ENCODE data around the gene DGUOK.
A peak's percentile ranks its signal among the peaks of the same experiment; 100 is the strongest.

DGUOK gene

DNA sequence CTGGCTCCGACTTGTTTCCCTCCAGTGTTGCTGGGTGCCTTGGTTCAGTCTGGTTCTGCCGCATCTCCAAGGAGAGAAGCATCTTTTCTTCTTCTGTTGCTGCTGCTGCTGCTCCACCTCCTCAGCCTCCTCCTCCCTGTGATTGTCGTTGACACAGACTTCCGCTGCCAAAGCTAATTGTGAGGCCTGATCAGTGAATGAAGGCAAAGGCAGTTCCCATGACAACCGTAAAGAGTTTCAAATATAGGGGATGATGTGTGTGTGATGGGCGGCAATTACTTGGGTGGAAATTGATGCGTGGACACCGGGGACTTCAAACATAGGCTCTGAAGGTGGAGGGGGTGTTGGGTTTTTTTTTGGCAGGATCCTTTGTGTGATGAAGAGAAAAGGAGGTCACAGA, 71.8 kb downstream of the DGUOK start:
- DNase-seq (ENCODE audit: low spot score), result peak; percentile 70

DNA sequence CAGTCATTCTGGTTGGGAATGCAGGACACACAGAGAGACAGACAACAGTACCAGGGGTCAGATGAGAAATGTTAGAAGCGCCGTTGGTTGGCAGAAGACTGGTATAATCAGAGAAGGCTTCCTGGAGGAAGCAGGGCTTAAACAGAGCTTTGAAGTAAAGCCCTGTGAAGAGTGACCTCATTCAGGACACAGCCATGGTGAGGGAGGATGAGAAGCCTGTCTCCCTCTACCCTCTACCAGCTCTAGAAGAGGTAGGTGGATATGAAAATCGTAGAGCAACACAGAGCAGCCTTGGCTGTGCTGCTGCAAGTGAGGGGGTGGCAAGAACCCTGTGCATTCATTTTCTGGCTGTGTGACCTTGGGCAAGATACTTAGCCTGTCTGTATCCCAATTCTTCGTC, 72.3 kb downstream of the DGUOK start:
- DNase-seq (ENCODE audit: low spot score), result no peak

DNA sequence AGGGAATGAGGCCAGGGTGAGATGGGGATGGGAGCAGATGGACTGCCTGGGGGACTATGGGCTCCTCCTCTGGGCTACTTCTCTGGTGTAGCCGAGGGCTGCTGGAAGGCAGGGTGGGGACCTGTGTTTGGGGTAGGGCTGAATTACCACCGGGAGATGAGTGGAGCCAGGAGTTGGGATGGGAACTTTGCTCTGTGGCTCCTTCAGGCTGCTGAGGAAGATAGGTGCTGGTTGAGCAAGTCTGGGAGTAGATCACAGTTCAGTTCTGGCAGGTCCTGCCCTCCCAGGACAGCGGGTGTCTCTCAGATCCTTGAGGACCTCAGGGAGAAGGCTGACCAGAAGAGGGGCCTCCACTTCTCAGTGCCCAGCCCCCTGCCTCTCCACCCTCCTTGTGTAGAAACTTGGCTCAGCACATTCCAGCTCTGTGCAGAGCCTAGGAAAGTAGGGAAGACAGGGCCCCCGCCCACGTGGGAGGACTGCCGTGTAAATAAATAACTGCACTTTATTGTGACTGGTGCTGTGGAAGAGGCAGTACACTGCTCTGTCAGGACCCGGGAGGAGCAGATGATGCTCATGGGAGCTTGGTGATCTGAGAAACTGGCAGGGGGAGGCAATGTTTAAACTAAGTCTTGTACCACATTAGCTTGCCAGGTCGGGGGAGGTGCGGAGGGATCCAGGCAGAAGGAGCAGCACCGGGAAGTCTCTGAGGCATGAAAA, 73.4 kb downstream of the DGUOK start:
- no peak for DNase-seq (ENCODE audit: low spot score)

DNA sequence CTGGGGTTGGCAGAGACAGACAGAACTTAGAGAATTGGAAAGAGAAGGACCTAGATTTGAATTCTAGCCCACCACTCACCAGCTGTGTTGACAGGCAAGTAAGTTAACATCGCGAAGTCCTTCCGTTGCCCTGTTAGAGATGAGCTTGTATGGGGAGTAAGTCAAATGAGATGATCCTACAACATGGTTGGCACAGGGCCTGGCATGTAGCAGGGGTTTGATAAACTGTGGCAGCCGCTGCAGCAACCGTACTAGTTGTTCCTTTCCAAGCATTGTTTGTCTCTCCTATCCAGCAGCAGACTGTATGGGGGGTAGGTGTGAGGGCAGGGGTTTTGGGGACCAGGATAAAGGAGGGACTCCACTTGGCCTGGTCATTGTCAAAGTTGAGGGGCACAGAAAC, 74.0 kb downstream of the DGUOK start:
- no peak for DNase-seq (ENCODE audit: low spot score)

DNA sequence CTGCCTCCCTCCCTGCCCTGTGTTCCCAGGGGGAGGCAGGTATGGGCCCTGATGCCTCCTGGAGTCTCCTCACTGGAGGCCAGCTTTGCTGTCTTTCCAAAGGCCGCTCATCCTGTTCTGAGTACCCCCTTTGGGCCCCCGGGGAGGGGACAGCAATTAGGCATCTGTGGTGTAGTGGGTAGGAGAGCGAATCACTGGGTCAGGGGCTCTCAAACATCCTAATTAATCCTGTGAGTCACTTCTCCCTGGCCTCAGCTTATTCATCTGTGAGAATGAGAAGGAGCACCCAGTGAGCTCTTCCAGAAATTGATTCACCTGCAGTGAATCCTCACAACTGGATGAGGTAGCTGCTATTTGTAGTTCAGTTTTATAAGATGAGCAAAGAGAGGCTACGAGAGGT, 74.4 kb downstream of the DGUOK start:
- no peak for DNase-seq (ENCODE audit: low spot score)

DNA sequence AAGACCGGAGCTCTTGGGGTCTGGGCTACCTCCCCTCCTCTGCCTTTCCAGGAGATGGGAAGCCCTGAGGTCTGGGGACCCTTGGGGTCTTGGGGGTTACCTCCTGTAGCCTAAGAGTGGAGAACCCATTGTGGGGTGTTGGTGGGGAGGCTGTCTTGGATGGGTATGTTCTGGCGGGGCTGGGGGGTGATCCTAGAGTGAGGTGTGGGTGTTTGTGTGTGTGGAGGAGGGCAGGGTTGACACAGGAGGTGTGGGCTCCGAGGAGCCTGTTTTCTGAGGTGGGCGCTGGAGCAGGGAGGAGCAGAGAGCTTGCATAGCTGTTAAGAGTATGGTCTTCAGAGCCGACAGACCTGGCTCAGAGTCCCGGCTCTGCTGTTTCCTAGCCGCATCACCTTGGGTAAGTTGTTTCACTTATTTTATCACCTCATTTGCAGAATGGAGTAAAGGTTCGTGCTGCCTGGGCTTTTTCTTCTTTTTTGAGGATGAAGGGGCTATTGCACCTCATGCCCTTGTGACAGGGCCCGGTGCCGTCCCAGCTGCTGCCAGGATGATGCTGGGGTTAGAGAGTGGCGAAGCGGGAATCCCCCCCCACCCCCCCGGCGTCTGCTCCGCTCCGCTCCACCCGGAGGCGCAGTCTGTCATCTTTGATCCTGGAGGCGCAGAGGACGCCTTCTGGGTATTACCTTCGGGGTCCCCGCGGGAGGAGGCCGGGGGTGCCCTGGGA, 75.3 kb downstream of the DGUOK start:
- DNase-seq (ENCODE audit: low spot score), result no peak

DNA sequence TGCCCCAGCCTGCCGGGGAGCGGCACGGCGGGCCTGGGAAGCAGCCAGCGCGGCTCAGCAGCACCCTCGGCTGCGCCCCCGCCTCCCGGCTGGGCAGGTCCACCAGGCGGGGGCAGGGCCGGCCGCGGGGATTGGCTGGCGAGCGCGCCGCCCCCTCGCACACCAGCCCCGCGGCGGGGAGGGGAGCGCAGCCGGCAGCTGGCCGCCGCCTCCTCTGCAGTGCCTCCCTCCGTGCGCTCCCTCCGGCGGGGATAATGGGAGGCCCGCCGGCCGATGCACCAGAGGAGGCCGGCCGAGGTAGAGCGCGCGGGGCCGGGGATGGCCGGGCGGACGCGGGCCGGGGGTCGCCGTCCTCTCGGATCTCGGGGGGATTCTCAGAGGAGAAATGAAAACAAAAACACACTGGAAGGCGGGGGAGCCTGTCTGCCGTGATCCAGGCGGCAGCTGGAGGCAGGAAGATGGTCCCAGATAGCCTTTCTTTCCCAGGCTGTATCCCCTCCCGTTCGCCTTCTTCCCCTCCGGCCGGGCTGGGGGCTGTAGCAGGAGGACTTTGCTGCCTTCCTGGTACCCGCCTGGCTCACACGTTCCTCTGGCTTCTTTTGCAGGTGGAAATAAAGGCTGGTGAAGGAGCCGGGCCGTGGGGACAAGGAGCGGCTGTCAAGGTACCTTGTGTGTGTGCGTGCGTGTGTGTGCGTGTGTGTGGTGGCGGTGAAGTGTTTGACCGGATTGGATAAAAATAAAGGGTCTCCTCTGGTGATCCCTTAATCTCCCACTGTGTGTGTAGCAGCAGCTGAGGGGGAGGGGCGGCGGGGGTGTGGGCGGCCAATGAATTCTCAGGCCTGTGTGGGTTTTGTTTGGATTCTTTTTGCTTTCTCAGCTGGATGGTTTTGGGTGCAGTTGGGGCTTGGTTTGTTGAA, 76.1 kb downstream of the DGUOK start:
- DNase-seq (ENCODE audit: low spot score), result peak; percentile 73

DNA sequence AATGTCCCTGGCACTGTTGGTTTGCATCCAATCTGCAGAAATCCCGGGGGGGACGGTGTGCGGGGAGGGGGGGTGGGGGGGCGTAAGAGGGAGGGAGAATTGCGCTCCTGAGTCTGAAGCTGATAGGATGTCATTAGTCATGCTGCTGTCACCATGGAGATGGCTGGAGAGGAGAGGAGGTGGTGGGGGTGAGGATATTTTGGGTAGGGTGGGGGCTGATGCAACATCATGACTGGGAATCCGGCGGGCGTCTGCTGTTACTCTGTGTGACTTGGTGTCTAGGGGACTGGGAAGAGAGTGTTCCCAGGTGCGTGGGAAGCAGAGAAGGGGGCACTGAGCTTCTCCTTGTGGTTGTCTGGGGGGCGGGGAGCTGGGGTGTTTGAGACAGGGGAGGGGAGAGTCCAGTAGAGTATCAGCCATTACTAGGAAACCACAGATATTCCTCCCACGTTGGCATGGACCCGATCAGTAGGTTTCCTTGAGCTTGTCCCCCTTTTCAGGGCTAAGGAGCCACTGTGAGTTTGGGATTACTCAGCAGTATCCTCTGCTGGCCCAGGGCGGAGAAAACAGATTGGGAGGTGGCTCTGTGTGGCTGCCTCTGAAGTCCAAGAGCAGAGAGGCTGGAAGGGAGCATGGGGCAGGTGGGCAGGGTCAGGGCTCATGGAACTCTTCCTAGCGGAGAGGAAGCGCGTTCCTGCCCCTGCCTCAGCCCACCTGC, 77.0 kb downstream of the DGUOK start:
- DNase-seq (ENCODE audit: low spot score), result no peak

DNA sequence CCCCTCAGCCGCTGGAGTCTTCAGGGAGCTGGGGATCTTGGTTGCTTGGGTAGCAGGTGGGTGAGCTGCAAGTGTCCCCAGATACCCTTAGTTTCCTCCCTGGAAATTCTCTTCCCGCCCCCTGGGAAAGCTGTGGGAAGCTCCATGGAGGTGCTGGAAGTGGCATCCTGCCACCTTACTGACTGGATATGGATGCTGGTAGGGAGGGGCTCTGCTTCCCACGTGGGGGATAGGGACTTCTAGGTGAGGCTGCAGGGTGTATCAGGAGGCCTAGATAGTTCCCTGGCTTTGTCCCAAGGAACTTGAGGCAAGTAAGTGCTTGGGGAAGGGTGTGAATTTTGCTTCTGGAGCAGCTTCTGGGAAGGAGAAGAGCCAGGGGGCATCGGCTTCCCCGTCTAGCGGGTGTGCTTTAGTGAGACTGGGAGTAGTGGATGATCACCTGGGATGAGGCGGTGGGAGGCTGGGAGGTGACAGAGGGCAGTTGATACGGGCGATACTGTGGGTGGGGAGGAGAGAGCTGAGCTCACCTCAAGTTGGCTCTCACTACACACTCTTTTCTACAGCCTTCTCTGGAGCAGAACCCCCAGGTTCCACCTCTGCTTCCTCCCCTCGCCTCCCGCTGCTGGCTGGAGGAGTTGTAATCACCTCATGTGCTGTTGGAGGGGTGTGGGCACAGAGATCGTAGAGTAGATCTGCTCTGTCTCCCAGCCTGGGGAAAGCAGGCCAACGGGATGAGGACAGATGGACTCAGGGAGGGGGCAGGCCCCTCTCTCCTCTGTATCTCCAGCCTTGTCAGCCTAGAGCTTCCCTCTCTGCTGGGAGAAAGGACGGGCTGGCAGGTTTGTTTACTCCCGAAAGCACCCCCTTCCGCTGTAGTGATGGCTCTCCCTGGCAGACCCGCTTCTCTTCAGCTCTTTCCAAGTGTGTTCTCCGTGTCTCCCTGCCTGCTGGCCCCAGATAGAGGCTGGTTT, 77.8 kb downstream of the DGUOK start:
- DNase-seq (ENCODE audit: low spot score), result no peak

DNA sequence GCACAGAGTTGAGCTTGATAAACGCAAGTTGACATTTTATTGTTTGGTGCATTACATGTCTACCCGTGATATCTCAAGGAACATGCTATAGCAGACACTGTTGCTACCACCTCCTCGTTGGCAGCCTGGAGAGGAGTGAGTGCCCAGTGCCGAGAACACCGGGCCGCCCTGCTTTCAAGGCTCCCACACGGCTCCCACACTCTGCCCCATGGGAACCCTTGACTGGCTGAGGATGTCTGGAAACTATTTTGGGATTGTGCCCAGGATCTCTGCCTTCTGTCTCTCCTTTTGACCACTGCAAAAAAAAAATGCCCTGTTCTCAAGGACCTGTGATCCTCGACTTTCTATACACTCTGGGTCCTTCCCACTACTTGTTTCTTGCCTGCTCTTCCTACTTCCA, 79.1 kb downstream of the DGUOK start:
- DNase-seq (ENCODE audit: low spot score), result no peak

DNA sequence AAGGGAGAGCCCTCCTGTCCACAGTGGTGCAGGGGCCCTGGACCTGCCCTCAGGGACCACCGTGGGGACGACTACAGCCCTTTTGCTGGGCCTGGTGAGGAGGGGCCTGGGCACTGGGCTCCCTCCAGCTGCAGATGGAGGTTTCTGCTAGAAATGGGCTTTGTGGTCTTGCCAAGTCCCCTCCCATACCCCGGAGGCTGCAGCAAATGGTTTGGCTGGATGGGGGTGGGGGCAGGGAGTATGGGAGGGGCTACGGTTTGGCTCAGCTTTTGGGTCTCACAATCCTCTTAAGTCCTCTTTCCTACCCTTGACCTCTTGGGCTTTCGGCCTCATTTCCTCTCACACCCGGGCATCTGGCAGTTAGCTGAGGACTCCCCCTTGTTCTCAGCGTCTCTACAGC, 79.8 kb downstream of the DGUOK start:
- no peak for DNase-seq (ENCODE audit: low spot score)

DNA sequence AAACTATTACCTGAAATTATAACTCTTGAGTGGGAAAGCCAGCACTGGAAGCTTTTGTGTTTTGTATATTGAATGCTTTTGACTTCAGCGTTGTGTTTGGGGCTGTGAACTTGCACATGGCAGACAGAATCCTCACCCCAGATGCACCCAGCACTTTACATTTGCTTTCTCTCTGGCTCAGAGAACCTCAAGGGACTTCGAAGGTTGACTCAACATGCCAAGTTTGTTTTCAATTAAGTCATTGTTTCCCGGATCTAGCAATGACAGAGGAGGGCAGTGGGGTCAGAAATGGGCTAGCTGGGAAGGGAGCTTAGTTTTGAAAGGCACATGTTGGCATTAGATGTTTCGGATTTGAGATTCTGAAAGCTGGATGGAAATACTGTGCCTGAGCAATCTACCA, 80.4 kb downstream of the DGUOK start:
- DNase-seq (ENCODE audit: low spot score), result no peak

DNA sequence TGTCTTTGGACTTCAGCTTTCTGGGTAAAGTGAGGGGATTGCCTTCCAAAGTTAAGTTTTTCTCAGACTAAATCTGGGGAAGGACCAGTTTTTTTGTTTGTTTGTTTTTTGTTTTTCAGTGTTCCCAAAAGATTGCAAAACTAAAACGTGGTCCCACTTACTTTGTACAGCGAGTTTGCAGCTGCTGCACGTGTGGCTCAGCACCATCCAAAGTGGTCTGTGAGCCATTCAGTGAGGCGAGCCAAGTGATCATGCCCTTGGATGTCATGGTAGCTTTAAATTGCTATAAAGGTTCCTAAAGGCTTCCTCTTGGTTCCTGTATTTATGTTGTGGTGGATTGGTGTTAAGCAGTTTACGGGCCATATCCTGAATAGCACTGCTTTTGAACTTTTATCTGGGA, 81.0 kb downstream of the DGUOK start:
- DNase-seq (ENCODE audit: low spot score), result no peak
